SK-N-SH (cell line): ENCODE results near the gene TANC1. TPM values are rescaled to one million over a fixed set of nuclear protein-coding genes. Genes with fewer than 3 reads are reported as not detected.

Experiments
- CTCF ChIA-PET: fragments of 300-600, 350-600 bp; formaldehyde crosslinking; extraction: SDS; loops from one replicate; lab custom pipeline; 2021; lab: Yijun Ruan, JAX
- POLR2A ChIA-PET: fragments of 350-600 bp; sonication (Branson Sonifier 250); formaldehyde crosslinking; extraction: SDS; loops from one replicate; lab custom pipeline; 2020; ENCODE audit warnings: antibody characterized with exemption, inconsistent platforms; lab: Yijun Ruan, JAX
- DNase-seq: peaks from one replicate; pipeline ENCODE4 v3.0.0; 2012
- H2AFZ ChIP-seq: fragments of 200-600 bp; sonication (generic); 2 replicates; pipeline ENCODE4 v1.8.1; 2016; ENCODE audit warnings: antibody characterized with exemption, mild to moderate bottlenecking, low read depth
- H3F3A ChIP-seq: fragments of 200-600 bp; sonication (generic); replicated peaks from 2 replicates; pipeline ENCODE3; 2016; ENCODE audit warnings: antibody characterized with exemption, mild to moderate bottlenecking; ENCODE audit not compliant: insufficient read depth
- H3K27ac ChIP-seq, 2 experiments: fragments of 200-500 bp in 1 of 2; fragments of 200-600 bp in 1 of 2; sonication (Bioruptor generic) in 1 of 2; sonication (generic), shearing (Covaris generic) in 1 of 2; 2 replicates each; pipeline versions ENCODE4 v1.5.1 to v1.6.1; 2014 to 2016; ENCODE audit warnings: low read depth in 2 of 2, inconsistent platforms in 1 of 2, low read length in 1 of 2, mild to moderate bottlenecking in 1 of 2, mixed read lengths in 1 of 2
- H3K27me3 ChIP-seq: fragments of 200-600 bp; sonication (generic), shearing (Covaris generic); 2 replicates; pipeline ENCODE4 v1.6.1; 2016; ENCODE audit warnings: mixed run types; ENCODE audit not compliant: insufficient read depth
- H3K36me3 ChIP-seq, 2 experiments: fragments of 200-500 bp in 1 of 2; fragments of 200-600 bp in 1 of 2; sonication (Bioruptor generic) in 1 of 2; sonication (generic) in 1 of 2; replicated peaks in 1 of 2; 2 replicates each; pipeline versions ENCODE3 to v1.5.1; 2014 to 2016; ENCODE audit warnings: low read length in 1 of 2, mild to moderate bottlenecking in 1 of 2; ENCODE audit not compliant: insufficient read depth in 2 of 2, control insufficient read depth in 1 of 2
- H3K4me1 ChIP-seq, 2 experiments: fragments of 200-500 bp in 1 of 2; fragments of 200-600 bp in 1 of 2; sonication (Bioruptor generic) in 1 of 2; sonication (generic), shearing (Covaris generic) in 1 of 2; 2 replicates each; pipeline versions ENCODE4 v1.5.1 to v1.6.1; 2014 to 2016; ENCODE audit warnings: low read depth in 1 of 2, low read length in 1 of 2, mixed run types in 1 of 2; ENCODE audit not compliant: insufficient read depth in 2 of 2, control insufficient read depth in 1 of 2
- H3K4me2 ChIP-seq: fragments of 200-600 bp; sonication (generic), shearing (Covaris generic); 2 replicates; pipeline ENCODE4 v1.6.1; 2017; ENCODE audit warnings: mixed run types
- H3K4me3 ChIP-seq, 2 experiments: fragments of 200-500 bp in 1 of 2; fragments of 200-600 bp in 1 of 2; sonication (Bioruptor generic) in 1 of 2; sonication (generic), shearing (Covaris generic) in 1 of 2; 2 replicates each; pipeline versions ENCODE4 v1.5.1 to v1.8.1; 2014 to 2016; ENCODE audit warnings: low read depth in 2 of 2, inconsistent platforms in 1 of 2, low read length in 1 of 2, mild to moderate bottlenecking in 1 of 2, mixed read lengths in 1 of 2, moderate library complexity in 1 of 2
- H3K79me2 ChIP-seq: fragments of 200-600 bp; sonication (generic); 2 replicates; pipeline ENCODE4 v1.8.1; 2017; ENCODE audit warnings: mild to moderate bottlenecking; ENCODE audit not compliant: insufficient read depth
- H3K9ac ChIP-seq: fragments of 200-600 bp; sonication (generic); 2 replicates; pipeline ENCODE4 v1.6.1; 2017; ENCODE audit warnings: mixed run types
- H3K9me2 ChIP-seq: fragments of 200-600 bp; sonication (generic); 2 replicates; pipeline ENCODE4 v1.6.1; 2017; ENCODE audit warnings: mixed run types
- H3K9me3 ChIP-seq: fragments of 200-600 bp; sonication (generic); 2 replicates; pipeline ENCODE4 v1.6.1; 2017; ENCODE audit warnings: mixed run types, mild to moderate bottlenecking, moderate library complexity
- H4K20me1 ChIP-seq: fragments of 200-600 bp; sonication (generic); 2 replicates; pipeline ENCODE4 v1.6.1; 2017; ENCODE audit warnings: mild to moderate bottlenecking, mixed run types; ENCODE audit not compliant: insufficient read depth
- ELF1 ChIP-seq: IDR thresholded peaks from 2 replicates; pipeline ENCODE4 v1.4.0; 2012
- FOSL2 ChIP-seq: IDR thresholded peaks from 2 replicates; pipeline ENCODE4 v1.4.0; 2012; ENCODE audit warnings: low read depth, mild to moderate bottlenecking, moderate library complexity, borderline replicate concordance
- FOXM1 ChIP-seq: IDR thresholded peaks from 2 replicates; pipeline ENCODE4 v1.4.0; 2012; ENCODE audit warnings: low read depth, mild to moderate bottlenecking
- JUND ChIP-seq: IDR thresholded peaks from 2 replicates; pipeline ENCODE4 v1.4.0; 2012
- MEF2A ChIP-seq: IDR thresholded peaks from 2 replicates; pipeline ENCODE4 v1.4.0; 2012; ENCODE audit warnings: low read depth, borderline replicate concordance
- NFIC ChIP-seq: IDR thresholded peaks from 2 replicates; pipeline ENCODE4 v1.4.0; 2012; ENCODE audit warnings: borderline replicate concordance
- RXRA ChIP-seq: IDR thresholded peaks from 2 replicates; pipeline ENCODE4 v1.4.0; 2012; ENCODE audit warnings: low read depth, mild to moderate bottlenecking, borderline replicate concordance
- TAF1 ChIP-seq: IDR thresholded peaks from 2 replicates; pipeline ENCODE4 v1.6.1; 2012; ENCODE audit warnings: low read depth, mild to moderate bottlenecking, low read length, moderate library complexity, borderline replicate concordance
- TCF12 ChIP-seq: IDR thresholded peaks from 2 replicates; pipeline ENCODE4 v1.4.0; 2012
- WGBS: methylation state at CpG from one replicate; pipeline ENCODE4 v1.1.6; 2017; ENCODE audit warnings: low lambda C conversion rate; 5-methylcytosine and 5-hydroxymethylcytosine counted together
- polyA plus RNA-seq, 3 experiments: library from polyadenylated mRNA; depleted of rRNA; stranded (reverse); fragments of >200 nt; gene quantifications; 2 replicates each; pipeline ENCODE4 v1.2.3, GENCODE V29; 2012
- TF ChIP-seq, protein P1 (sequence below): IDR thresholded peaks from 2 replicates; pipeline ENCODE4 v1.4.0; 2012; ENCODE audit warnings: low read depth
- TF ChIP-seq, protein P2 (sequence below): IDR thresholded peaks from 2 replicates; pipeline ENCODE4; 2012
- TF ChIP-seq, protein P3 (sequence below): IDR thresholded peaks from 2 replicates; pipeline ENCODE4 v1.4.0; 2012; ENCODE audit warnings: low read depth, borderline replicate concordance

The TANC1 gene
- polyA plus RNA-seq, 1 of the 3 experiments (the other 2 are of a cell fraction) = 19.2 TPM

DNA sequence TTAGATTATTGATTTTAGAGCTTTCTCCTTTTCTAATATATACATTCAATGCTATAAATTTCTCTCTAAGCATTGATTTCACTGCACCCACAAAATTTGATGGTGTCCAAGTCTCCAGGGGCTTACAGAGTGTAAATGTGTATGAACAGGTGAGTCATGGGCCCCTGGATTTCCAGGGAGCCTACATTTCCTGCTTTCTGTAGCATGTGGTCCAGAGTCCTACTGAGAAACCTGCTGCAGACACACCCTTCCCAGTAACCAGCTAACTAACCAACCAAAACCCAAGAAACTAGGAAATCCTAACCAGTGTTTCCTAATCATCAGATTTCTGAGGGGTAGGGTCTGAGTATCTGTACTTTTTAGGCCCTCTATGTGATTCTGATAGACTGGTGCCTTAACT is 39.5 kb upstream of the TANC1 start:
- H3K79me2 ChIP-seq = no peaks in the 10 kb centered on the region
- H2AFZ ChIP-seq = no peak overlapping the region
- H3K9ac ChIP-seq = no peak overlapping the region
- CTCF ChIA-PET = interaction anchor here (1.9 kb wide), 1 partner anchor 190 kb away, joined by 6 read pairs; no protein-coding TSS in a partner anchor
- H3K9me2 ChIP-seq = no peaks in the 10 kb centered on the region
- TF ChIP-seq, protein P1, sequence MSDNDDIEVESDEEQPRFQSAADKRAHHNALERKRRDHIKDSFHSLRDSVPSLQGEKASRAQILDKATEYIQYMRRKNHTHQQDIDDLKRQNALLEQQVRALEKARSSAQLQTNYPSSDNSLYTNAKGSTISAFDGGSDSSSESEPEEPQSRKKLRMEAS = no peak
- no peaks in the 10 kb centered on the region for H3K9me3 ChIP-seq
- H3F3A ChIP-seq = peaks cover 14% of the 10 kb centered on the region
- no peaks in the 10 kb centered on the region for H4K20me1 ChIP-seq
- H3K27ac ChIP-seq = no peak overlapping the region
- H3K4me3 ChIP-seq = no peak overlapping the region
- POLR2A ChIA-PET = no interaction called here
- no peaks in the 10 kb centered on the region for H3K27me3 ChIP-seq
- peaks cover 0 to 4% of the 10 kb centered on the region in 2 experiments; a peak in 1 of 4 replicates for H3K4me1 ChIP-seq
- DNase-seq = no peak
- no peak overlapping the region for H3K4me2 ChIP-seq
- H3K36me3 ChIP-seq = no peaks in the 10 kb centered on the region

DNA sequence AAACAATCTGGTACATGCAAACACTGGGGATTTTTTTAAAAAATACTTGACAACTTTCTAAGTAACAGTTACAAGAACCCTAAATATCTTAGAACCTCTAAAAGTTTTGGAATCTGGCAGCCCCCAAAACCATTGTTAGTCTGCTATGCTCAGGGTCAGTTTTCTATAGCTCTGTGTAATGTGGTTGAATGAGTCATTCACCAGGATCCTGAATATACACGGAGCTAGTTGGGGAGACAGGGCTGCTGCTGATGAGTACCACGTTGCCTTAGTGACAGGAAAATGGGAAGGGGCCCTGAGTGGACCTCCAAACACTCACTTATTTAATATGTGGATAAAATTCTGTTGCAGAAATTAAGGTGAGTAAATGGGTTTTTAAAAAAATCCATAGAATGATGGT is 36.9 kb upstream of the TANC1 start:
- TF ChIP-seq, protein P2, sequence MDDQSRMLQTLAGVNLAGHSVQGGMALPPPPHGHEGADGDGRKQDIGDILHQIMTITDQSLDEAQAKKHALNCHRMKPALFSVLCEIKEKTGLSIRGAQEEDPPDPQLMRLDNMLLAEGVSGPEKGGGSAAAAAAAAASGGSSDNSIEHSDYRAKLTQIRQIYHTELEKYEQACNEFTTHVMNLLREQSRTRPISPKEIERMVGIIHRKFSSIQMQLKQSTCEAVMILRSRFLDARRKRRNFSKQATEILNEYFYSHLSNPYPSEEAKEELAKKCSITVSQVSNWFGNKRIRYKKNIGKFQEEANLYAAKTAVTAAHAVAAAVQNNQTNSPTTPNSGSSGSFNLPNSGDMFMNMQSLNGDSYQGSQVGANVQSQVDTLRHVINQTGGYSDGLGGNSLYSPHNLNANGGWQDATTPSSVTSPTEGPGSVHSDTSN = peak; percentile 47
- no peak for TF ChIP-seq MEF2A
- peak; percentile 76 for TF ChIP-seq JUND
- peak; percentile 74 for TF ChIP-seq TCF12
- no peak for TF ChIP-seq ELF1
- 0 out of 2 replicates have a peak, but pooled peaks have one; percentile 13 for TF ChIP-seq FOXM1
- TF ChIP-seq, protein P3, sequence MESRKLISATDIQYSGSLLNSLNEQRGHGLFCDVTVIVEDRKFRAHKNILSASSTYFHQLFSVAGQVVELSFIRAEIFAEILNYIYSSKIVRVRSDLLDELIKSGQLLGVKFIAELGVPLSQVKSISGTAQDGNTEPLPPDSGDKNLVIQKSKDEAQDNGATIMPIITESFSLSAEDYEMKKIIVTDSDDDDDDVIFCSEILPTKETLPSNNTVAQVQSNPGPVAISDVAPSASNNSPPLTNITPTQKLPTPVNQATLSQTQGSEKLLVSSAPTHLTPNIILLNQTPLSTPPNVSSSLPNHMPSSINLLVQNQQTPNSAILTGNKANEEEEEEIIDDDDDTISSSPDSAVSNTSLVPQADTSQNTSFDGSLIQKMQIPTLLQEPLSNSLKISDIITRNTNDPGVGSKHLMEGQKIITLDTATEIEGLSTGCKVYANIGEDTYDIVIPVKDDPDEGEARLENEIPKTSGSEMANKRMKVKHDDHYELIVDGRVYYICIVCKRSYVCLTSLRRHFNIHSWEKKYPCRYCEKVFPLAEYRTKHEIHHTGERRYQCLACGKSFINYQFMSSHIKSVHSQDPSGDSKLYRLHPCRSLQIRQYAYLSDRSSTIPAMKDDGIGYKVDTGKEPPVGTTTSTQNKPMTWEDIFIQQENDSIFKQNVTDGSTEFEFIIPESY = no peak
- peak; percentile 15; the same call in 1 of the 2 replicates for TF ChIP-seq NFIC
- TF ChIP-seq TAF1 = no peak
- 0 out of 2 replicates have a peak, but pooled peaks have one; percentile 34 for TF ChIP-seq RXRA
- peak; percentile 87 for TF ChIP-seq FOSL2
- TF ChIP-seq, protein P1 = 0 out of 2 replicates have a peak, but pooled peaks have one; percentile 24
- no peak overlapping the region for H2AFZ ChIP-seq
- no peak overlapping the region for H3K4me3 ChIP-seq
- CTCF ChIA-PET = no interaction called here
- H3K9me3 ChIP-seq = no peaks in the 10 kb centered on the region
- H3K9me2 ChIP-seq = no peaks in the 10 kb centered on the region
- H3K4me1 ChIP-seq = peaks cover 0 to 4% of the 10 kb centered on the region in 2 experiments; a peak in 1 of 4 replicates
- no peak overlapping the region for H3K9ac ChIP-seq
- H3K27me3 ChIP-seq = no peaks in the 10 kb centered on the region
- H3K27ac ChIP-seq = peak overlapping the region in 1 of 2 experiments; percentile 31; a peak in 1 of 4 replicates
- H3F3A ChIP-seq = peaks cover 19% of the 10 kb centered on the region
- H3K36me3 ChIP-seq = no peaks in the 10 kb centered on the region
- H4K20me1 ChIP-seq = no peaks in the 10 kb centered on the region
- no peaks in the 10 kb centered on the region for H3K79me2 ChIP-seq
- 4% methylated on average over 2 of the region's 2 CpGs for WGBS
- DNase-seq = no peak
- no peak overlapping the region for H3K4me2 ChIP-seq
- POLR2A ChIA-PET = no interaction called here
